H1 (cell line): Measurements from ENCODE around the gene ADAMTS3. TPM values are rescaled to one million over a fixed set of nuclear protein-coding genes. Genes with fewer than 3 reads are reported as not detected.

Source experiments
- CBX5 ChIP-seq: fragments of 300-800, 300-1000 bp; sonication (generic); IDR thresholded peaks from 2 replicates; pipeline ENCODE4 v1.7.1; 2016; ENCODE audit warnings: antibody characterized with exemption, low read length, low read depth
- EP300 ChIP-seq, 2 experiments: IDR thresholded peaks; 1 replicate in 1 of 2; 2 replicates in 1 of 2; pipeline ENCODE4 v1.6.1; 2011 to 2012; ENCODE audit warnings: low read depth in 2 of 2, low read length in 2 of 2, mild to moderate bottlenecking in 2 of 2, borderline replicate concordance in 1 of 2, inconsistent platforms in 1 of 2, moderate library complexity in 1 of 2
- FOSL1 ChIP-seq: IDR thresholded peaks from 2 replicates; pipeline ENCODE4 v1.6.1; 2011; ENCODE audit warnings: mild to moderate bottlenecking, low read depth, low read length, moderate library complexity; ENCODE audit not compliant: insufficient read depth
- JUN ChIP-seq: IDR thresholded peaks from 2 replicates; pipeline ENCODE4 v1.6.1; 2011; ENCODE audit warnings: low read depth, mild to moderate bottlenecking, improper control_type of control experiment, low read length
- SUZ12 ChIP-seq: fragments of 200-600 bp; sonication (generic); IDR thresholded peaks from 2 replicates; pipeline ENCODE4 v1.6.1; 2012; ENCODE audit warnings: mild to moderate bottlenecking, inconsistent platforms, low read length, moderate library complexity, mixed read lengths
- polyA plus RNA-seq, 7 experiments: library from polyadenylated mRNA; depleted of rRNA in 3 of 7; stranded (reverse) in 5 of 7; unstranded in 2 of 7; fragments of >200 nt in 5 of 7; fragments of 200-250 nt in 2 of 7; gene quantifications; 1 replicate in 5 of 7; 2 replicates in 1 of 7; 4 replicates in 1 of 7; pipeline versions ENCODE4 v1.2.1 to v1.2.3, GENCODE V29; 2011 to 2013; ENCODE audit warnings: missing spikeins in 2 of 7, mixed read lengths in 2 of 7
- total RNA-seq: library from RNA; stranded (reverse); fragmentation: NEBNext Ultra II Directional; extraction: Animal tissue kit (Norgen Biotek cat#: 25700); gene quantifications from 2 replicates; pipeline ENCODE4 v1.2.1, GENCODE V29; 2021
- TF ChIP-seq, protein P1 (sequence below): IDR thresholded peaks from 2 replicates; pipeline ENCODE4 v1.6.1; 2012; ENCODE audit warnings: inconsistent platforms
- TF ChIP-seq, protein P2 (sequence below): IDR thresholded peaks from 2 replicates; pipeline ENCODE4 v1.6.1; 2011; ENCODE audit warnings: low read depth, mild to moderate bottlenecking, low read length; ENCODE audit not compliant: insufficient read depth

ADAMTS3 gene
- total and polyA plus RNA-seq, 2 of the 8 experiments (the other 6 are each of a cell fraction or from before 2014, with no cell fraction given), result 1.3 to 3.4 TPM

DNA sequence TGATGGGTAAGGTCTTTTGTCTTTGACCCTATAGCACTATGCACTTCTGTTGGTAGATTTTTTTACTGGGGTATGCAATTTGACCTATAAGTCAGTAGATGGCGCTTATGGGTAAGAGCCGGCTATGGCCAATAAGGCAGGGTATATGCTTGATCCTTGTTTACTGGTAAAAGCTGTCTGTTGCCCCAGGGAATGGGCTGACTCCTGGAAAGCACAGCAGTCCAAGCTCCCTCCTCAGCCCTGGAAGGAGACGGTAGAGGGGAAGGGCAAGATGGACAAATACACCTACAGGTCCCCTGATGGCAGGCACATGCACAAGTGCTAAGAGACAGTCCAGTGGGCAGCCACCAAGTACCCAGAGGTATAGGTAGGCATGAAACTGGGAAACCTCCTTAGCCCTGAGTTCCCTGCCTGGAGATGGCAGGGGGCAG lies 63.7 kb downstream of the ADAMTS3 start (continued):
- TF ChIP-seq, protein P1, sequence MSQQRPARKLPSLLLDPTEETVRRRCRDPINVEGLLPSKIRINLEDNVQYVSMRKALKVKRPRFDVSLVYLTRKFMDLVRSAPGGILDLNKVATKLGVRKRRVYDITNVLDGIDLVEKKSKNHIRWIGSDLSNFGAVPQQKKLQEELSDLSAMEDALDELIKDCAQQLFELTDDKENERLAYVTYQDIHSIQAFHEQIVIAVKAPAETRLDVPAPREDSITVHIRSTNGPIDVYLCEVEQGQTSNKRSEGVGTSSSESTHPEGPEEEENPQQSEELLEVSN, result no peak
- TF ChIP-seq CBX5, result no peak
- TF ChIP-seq SUZ12, result no peak
- TF ChIP-seq EP300 (IDR thresholded peaks at IDR 0.05; ENCODE audit: borderline replicate concordance in 1 of 2, low read depth in 2 of 2, low read length in 2 of 2), result 0 out of 3 replicates have a peak, but pooled peaks of 1 of the 2 experiments have one; percentile 40
- TF ChIP-seq FOSL1, result no peak
- no peak for TF ChIP-seq JUN
- TF ChIP-seq, protein P2, sequence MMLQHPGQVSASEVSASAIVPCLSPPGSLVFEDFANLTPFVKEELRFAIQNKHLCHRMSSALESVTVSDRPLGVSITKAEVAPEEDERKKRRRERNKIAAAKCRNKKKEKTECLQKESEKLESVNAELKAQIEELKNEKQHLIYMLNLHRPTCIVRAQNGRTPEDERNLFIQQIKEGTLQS, result no peak
